OCI-LY1 (cell line): ENCODE results near the gene MOCS2.

Source experiments
- H2AFZ ChIP-seq: fragments of 200-600 bp; sonication (generic), shearing (Covaris generic); 2 replicates; pipeline ENCODE4 v1.6.0; 2014; ENCODE audit warnings: antibody characterized with exemption, mild to moderate bottlenecking, low read length
- H3F3A ChIP-seq: fragments of 200-600 bp; sonication (generic), shearing (Covaris generic); 2 replicates; pipeline ENCODE4 v1.6.0; 2014; ENCODE audit warnings: mild to moderate bottlenecking, antibody characterized with exemption, low read length, moderate library complexity; ENCODE audit not compliant: insufficient read depth
- H3K27ac ChIP-seq: fragments of 200-600 bp; sonication (generic); 2 replicates; pipeline ENCODE4 v1.5.1; 2014; ENCODE audit warnings: low read length, mixed run types, mild to moderate bottlenecking, low read depth; ENCODE audit not compliant: poor library complexity, severe bottlenecking
- H3K27me3 ChIP-seq: fragments of 200-600 bp; sonication (generic); 2 replicates; pipeline ENCODE4 v1.6.0; 2014; ENCODE audit warnings: antibody characterized with exemption, mild to moderate bottlenecking, low read length, moderate library complexity; ENCODE audit not compliant: insufficient read depth
- H3K36me3 ChIP-seq: fragments of 200-600 bp; sonication (generic); 2 replicates; pipeline ENCODE4 v1.6.1; 2014; ENCODE audit warnings: mild to moderate bottlenecking, antibody characterized with exemption, low read length, moderate library complexity, mixed read lengths; ENCODE audit not compliant: insufficient read depth
- H3K4me1 ChIP-seq: fragments of 200-600 bp; sonication (generic); 2 replicates; pipeline ENCODE4 v1.5.1; 2014; ENCODE audit warnings: mild to moderate bottlenecking, low read length, moderate library complexity; ENCODE audit not compliant: insufficient read depth, severe bottlenecking
- H3K4me2 ChIP-seq: fragments of 200-600 bp; sonication (generic), shearing (Covaris generic); 2 replicates; pipeline ENCODE4 v1.6.1; 2014; ENCODE audit warnings: low read length
- H3K4me3 ChIP-seq: fragments of 200-600 bp; sonication (generic); 2 replicates; pipeline ENCODE4 v1.5.1; 2014; ENCODE audit warnings: low read length, low read depth, mild to moderate bottlenecking, mixed read lengths; ENCODE audit not compliant: poor library complexity, severe bottlenecking
- H3K79me2 ChIP-seq: fragments of 200-600 bp; shearing (Covaris generic); 2 replicates; pipeline ENCODE4 v1.6.1; 2016; ENCODE audit warnings: mixed run types, low read length, mixed read lengths; ENCODE audit not compliant: insufficient read depth
- H3K9ac ChIP-seq: fragments of 200-600 bp; sonication (generic), shearing (Covaris generic); 2 replicates; pipeline ENCODE4 v1.6.1; 2014; ENCODE audit warnings: mild to moderate bottlenecking, low read length, mixed read lengths
- H3K9me2 ChIP-seq: fragments of 200-600 bp; sonication (generic), shearing (Covaris generic); 2 replicates; pipeline ENCODE4 v1.6.1; 2014; ENCODE audit warnings: low read depth, mild to moderate bottlenecking, low read length, mixed read lengths
- H3K9me3 ChIP-seq: fragments of 200-600 bp; shearing (Covaris generic); 2 replicates; pipeline ENCODE4 v1.6.1; 2014; ENCODE audit warnings: low read length, mixed read lengths
- H4K20me1 ChIP-seq: fragments of 200-600 bp; sonication (generic), shearing (Covaris generic); 2 replicates; pipeline ENCODE4 v1.6.0; 2016; ENCODE audit warnings: mild to moderate bottlenecking, low read length; ENCODE audit not compliant: insufficient read depth
- CTCF ChIP-seq: fragments of 200-600 bp; sonication (generic), shearing (Covaris generic); IDR thresholded peaks from 2 replicates; pipeline ENCODE4 v1.5.1; 2017; ENCODE audit warnings: mild to moderate bottlenecking, antibody characterized with exemption, low read length, moderate library complexity, mixed read lengths
- EZH2 ChIP-seq: fragments of 200-600 bp; sonication (generic), shearing (Covaris generic); IDR thresholded peaks from 2 replicates; pipeline ENCODE4 v1.8.0; 2017; ENCODE audit warnings: borderline replicate concordance, mixed run types, mild to moderate bottlenecking, antibody characterized with exemption, low read length, moderate library complexity, mixed read lengths

MOCS2 gene

GRCh38 chr5:53053364-53053763, 56.2 kb downstream of the MOCS2 start:
- Histone ChIP-seq H3K9me2 (no peaks in the 10 kb centered on the region), H3K36me3 (no peaks in the 10 kb centered on the region), H3K4me1 (no peaks in the 10 kb centered on the region), H3K9me3 (no peaks in the 10 kb centered on the region), H3K79me2 (no peaks in the 10 kb centered on the region), H4K20me1 (no peaks in the 10 kb centered on the region), H3K9ac (no peak overlapping the region), H3K4me2 (no peak overlapping the region), H3F3A (no peaks in the 10 kb centered on the region), H2AFZ (no peak overlapping the region), H3K27ac (no peak overlapping the region), H3K27me3 (no peaks in the 10 kb centered on the region), H3K4me3 (no peak overlapping the region)
- TF ChIP-seq CTCF (no peak), EZH2 (no peak)

- TF ChIP-seq CTCF (no peak), EZH2 (no peak)
- Histone ChIP-seq H3K79me2 (no peaks in the 10 kb centered on the region), H4K20me1 (no peaks in the 10 kb centered on the region), H2AFZ (no peak overlapping the region), H3K27me3 (no peaks in the 10 kb centered on the region), H3K36me3 (no peaks in the 10 kb centered on the region), H3K9ac (no peak overlapping the region), H3K4me3 (no peak overlapping the region), H3K4me2 (no peak overlapping the region), H3F3A (no peaks in the 10 kb centered on the region), H3K9me3 (no peaks in the 10 kb centered on the region), H3K9me2 (no peaks in the 10 kb centered on the region), H3K27ac (no peak overlapping the region), H3K4me1 (no peaks in the 10 kb centered on the region)
These were observed 57.1 kb downstream of the MOCS2 start for GRCh38 chr5:53052499-53052898.

- no peaks in the 10 kb centered on the region for H3K79me2 ChIP-seq
These were observed 61.3 kb downstream of the MOCS2 start for GRCh38 chr5:53048248-53048647.

More at GRCh38 chr5:53048248-53048647, 61.3 kb downstream of the MOCS2 start:
- Histone ChIP-seq H2AFZ (no peak overlapping the region), H3F3A (no peaks in the 10 kb centered on the region), H3K4me1 (no peaks in the 10 kb centered on the region), H3K27ac (no peak overlapping the region), H3K9ac (no peak overlapping the region), H3K4me2 (no peak overlapping the region), H3K9me2 (no peaks in the 10 kb centered on the region), H3K4me3 (no peak overlapping the region), H3K36me3 (no peaks in the 10 kb centered on the region), H3K27me3 (no peaks in the 10 kb centered on the region), H4K20me1 (no peaks in the 10 kb centered on the region), H3K9me3 (no peaks in the 10 kb centered on the region)
- TF ChIP-seq CTCF = no peak
- TF ChIP-seq EZH2 = no peak
